Epithelial cell of esophagus (primary cell): ENCODE results near the gene TMEM147.
"Not testable (repeated sequence)": the region's sequence is repeated elsewhere in the genome, so short reads cannot be mapped to it uniquely, and the experiment has no call there.

Experiments
- DNase-seq: peaks from one replicate; pipeline ENCODE4 v3.0.0; 2010; ENCODE audit warnings: low read depth
- H3K4me3 ChIP-seq: 2 replicates; pipeline ENCODE4 v1.5.1; 2011; ENCODE audit warnings: mild to moderate bottlenecking, low read length, control low read depth
- CTCF ChIP-seq: IDR thresholded peaks from 2 replicates; pipeline ENCODE4 v1.5.1; 2011; ENCODE audit warnings: low read depth, mild to moderate bottlenecking, low read length, control low read depth, inconsistent platforms; ENCODE audit not compliant: insufficient read depth; ENCODE audit errors: missing control alignments

TMEM147 gene

GRCh38 chr19:35577918-35578317 lies 32.5 kb downstream of the TMEM147 start:
- no peak overlapping the region for H3K4me3 ChIP-seq
- no peak for DNase-seq
- TF ChIP-seq CTCF = no peak

DNA sequence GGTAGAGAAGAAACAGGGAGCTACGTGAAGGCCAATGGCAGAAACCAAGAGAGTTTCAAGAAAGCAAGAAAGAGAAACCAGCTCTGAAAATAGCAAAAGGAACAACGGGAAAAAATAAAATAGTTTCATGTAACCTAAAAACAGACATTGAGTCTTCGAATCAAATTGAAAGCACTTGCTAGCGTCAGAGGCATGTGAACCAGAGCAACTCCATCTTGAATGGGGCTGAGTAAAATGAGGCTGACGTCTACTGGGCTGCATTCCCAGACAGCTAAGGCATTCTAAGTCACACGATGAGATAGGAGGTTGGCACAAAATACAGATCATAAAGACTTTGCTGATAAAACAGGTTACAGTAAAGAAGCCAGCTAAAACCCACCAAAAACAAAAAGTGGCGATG lies 33.3 kb downstream of the TMEM147 start:
- no peak for DNase-seq
- no peak for TF ChIP-seq CTCF
- H3K4me3 ChIP-seq = no peak overlapping the region

DNA sequence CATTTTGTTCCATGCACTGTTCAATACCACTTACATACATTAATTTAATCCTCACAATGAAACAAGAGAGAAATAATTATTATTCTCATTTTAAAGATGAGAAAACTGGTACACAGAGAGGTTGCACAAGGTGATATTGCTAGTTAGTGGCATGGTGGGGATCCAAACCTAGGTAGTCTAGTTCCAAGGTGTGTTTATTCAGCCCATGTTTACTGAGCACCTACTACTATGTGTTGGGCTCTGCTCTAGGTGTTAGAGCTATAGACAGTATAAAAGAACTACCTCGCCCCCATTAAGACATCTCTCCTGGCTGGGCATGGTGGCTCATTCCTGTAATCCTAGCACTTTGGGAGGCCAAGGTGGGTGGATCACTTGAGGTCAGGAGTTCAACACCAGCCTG lies 37.3 kb downstream of the TMEM147 start:
- no peak for DNase-seq
- no peak for TF ChIP-seq CTCF
- no peak overlapping the region for H3K4me3 ChIP-seq

DNA sequence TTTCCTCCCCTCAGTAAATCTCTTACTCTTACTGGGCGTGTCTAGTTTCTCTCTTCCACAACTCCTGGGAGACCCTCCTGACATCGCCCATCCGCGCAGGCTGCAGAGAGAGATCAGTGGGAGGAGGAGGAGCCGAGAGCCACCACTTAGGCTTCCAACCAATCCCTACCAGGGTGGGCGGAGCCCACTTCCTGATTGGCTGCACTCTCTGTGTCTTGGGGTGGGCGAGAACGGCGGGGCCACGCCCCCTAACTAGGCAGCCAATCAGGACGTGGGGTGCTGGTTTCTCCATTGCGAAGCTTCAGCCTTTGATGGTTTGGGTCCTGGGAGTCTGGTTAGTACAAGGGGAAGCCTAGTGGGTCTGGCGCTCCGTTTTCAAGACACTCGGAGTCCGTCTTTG lies 40.4 kb downstream of the TMEM147 start, which contains the start of gene PMIS2:
PMIS2 (plus strand) TSS at position 326 of the 400 bp plus-strand sequence. CDS start 87 bp downstream, outside the sequence.
- no peak for DNase-seq
- TF ChIP-seq CTCF = no peak
- H3K4me3 ChIP-seq = no peak within 1 kb of the TSS

DNA sequence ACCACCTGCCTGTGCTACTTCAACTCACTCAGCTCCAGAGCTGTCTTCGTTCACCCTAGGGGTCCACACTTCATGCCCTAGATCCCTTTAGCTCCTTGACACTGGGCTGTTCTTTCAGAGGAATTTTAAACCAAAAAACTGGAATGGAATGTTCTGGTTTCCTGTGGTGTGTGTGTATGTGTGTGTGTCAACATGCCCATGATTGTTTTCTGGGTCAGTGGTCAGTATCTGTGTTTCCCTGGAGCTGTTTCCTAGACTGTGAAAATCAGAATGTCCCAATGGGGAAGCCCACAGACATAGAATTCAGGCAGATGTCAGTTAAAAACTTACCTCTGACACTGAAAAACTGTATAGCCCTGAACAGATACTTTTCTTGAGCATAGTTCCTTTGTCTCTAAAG lies 41.9 kb downstream of the TMEM147 start:
- H3K4me3 ChIP-seq = no peak overlapping the region
- TF ChIP-seq CTCF = no peak
- DNase-seq = no peak

GRCh38 chr19:35590875-35591274 lies 45.4 kb downstream of the TMEM147 start:
- DNase-seq = no peak
- H3K4me3 ChIP-seq = no peak overlapping the region
- TF ChIP-seq CTCF = no peak

DNA sequence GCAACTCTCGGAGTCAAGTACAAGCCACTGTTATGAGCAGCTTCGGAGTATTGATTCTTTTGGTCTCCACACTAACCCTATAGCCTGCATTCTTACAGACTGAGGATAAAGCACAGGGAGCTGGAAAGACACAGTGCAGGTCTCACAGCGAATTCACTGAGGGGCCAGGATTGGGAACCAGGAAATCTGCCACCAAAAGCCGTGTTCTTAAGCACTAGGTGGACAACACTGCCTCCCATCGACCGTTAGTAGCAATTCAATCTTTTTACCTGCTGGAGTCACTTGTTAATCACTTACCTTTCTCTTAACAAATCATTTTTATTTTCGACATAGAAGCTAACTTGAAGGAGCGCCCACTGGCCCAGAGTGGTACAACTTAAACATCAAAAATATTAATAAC lies 46.8 kb downstream of the TMEM147 start:
- peak; percentile 64 for TF ChIP-seq CTCF
- no peak overlapping the region for H3K4me3 ChIP-seq
- DNase-seq = peak; percentile 73

DNA sequence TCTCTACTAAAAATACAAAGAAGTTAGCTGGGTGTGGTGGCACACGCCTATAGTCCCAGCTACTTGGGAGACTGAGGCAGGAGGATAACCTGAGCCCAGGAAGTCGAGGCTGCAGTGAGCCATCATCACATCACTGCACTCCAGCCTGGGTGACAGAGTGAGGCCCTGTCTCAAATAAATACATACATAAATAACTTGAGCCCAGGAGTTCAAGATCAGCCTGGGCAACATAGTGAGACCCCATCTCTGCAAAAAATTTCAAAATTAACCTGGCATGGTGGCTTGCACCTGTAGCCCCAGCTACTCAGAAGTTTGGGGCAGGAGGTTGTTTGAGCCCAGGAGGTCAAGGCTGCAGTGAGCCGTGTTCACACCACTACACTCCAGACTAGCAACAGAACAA lies 49.6 kb downstream of the TMEM147 start:
- DNase-seq, H3K4me3 ChIP-seq: not testable (repeated sequence)
